ENCODE data around the gene EIF3K. TPM values are rescaled to one million over a fixed set of nuclear protein-coding genes. Genes with fewer than 3 reads are reported as not detected.

Gene EIF3K
- polyA plus RNA-seq, 2 of the 4 experiments (the other 2 are of a cell fraction) = 419 to 937 TPM

GRCh38 chr19:38569368-38569983, 49.5 kb upstream of the EIF3K start:
- ATAC-seq = no peak
- 53% methylated on average over 6 of the region's 6 CpGs for WGBS (ENCODE audit: missing lambda C conversion rate)
- Histone ChIP-seq H3K4me3 (no peak overlapping the region), H3K27ac (no peak overlapping the region), H3K4me1 (0 out of 3 replicates have a peak, but pooled peaks cover 3% of the 10 kb centered on the region), H3K9me3 (no peaks in the 10 kb centered on the region), H3K4me2 (no peak overlapping the region)
- ChIA-PET CTCF (interaction anchor here (0.8 to 2.6 kb wide), 12 partner anchors 12 to 392 kb away, joined by 3 to 18 read pairs (median 4); partner anchors contain the start of gene FAM98C), POLR2A (interaction anchor here (1.3 kb wide), 1 partner anchor 49 kb away, joined by 4 read pairs; the partner anchor contains the start of gene EIF3K)
- peak; percentile 56 for FAIRE-seq
- no peak for TF ChIP-seq EP300 (IDR thresholded peaks at IDR 0.05)
- 0 out of 2 replicates have a peak, but pooled peaks have one; percentile 8 for TF ChIP-seq SREBF2 (IDR thresholded peaks at IDR 0.05)
- peak in 1 of 2 experiments; percentile 59 for DNase-seq (ENCODE audit: low read depth in 1 of 2, low spot score in 1 of 2)

- FAIRE-seq (peak; percentile 67), DNase-seq (ENCODE audit: low read depth in 1 of 2, low spot score in 1 of 2) (no peak), ATAC-seq (peak; percentile 19 to 46; a peak in 3 of 6 replicates)
- no peak overlapping the region for H3K4me3 ChIP-seq
- H3K4me2 ChIP-seq = no peak overlapping the region
- H3K4me1 ChIP-seq = no peaks in the 10 kb centered on the region
- H3K27ac ChIP-seq = no peak overlapping the region
- ChIA-PET CTCF (interaction anchor here (0.6 to 2.1 kb wide), 6 partner anchors 11 to 404 kb away, joined by 3 to 6 read pairs (median 4); partner anchors contain the start of genes FAM98C and FBXO17), POLR2A (interaction anchor here (0.7 kb wide), 1 partner anchor 223 kb away, joined by 3 read pairs; no protein-coding TSS in a partner anchor)
- 73% methylated on average over 2 of the region's 2 CpGs for WGBS (ENCODE audit: missing lambda C conversion rate)
- no peaks in the 10 kb centered on the region for H3K9me3 ChIP-seq
- TF ChIP-seq BHLHE40 (IDR thresholded peaks at IDR 0.05; ENCODE audit: low read depth, low read length) = no peak
- no peak for TF ChIP-seq E2F6 (IDR thresholded peaks at IDR 0.05; ENCODE audit: borderline replicate concordance, low read depth)
- no peak for TF ChIP-seq NPAS2 (CRISPR knock-in tag; IDR thresholded peaks at IDR 0.05; ENCODE audit: borderline replicate concordance)
- TF ChIP-seq KDM5A (IDR thresholded peaks at IDR 0.05) = no peak
- no peak for TF ChIP-seq MAX (IDR thresholded peaks at IDR 0.05)
- no peak for TF ChIP-seq FOXS1 (CRISPR knock-in tag; IDR thresholded peaks at IDR 0.05)
- TF ChIP-seq HES2 (IDR thresholded peaks at IDR 0.05) = no peak
- no peak for TF ChIP-seq ATOH8 (CRISPR knock-in tag; IDR thresholded peaks at IDR 0.05; ENCODE audit: low read depth)
- no peak for TF ChIP-seq RNF2 (IDR thresholded peaks at IDR 0.05; ENCODE audit: borderline replicate concordance, low read depth)
These were observed 47.3 kb upstream of the EIF3K start for GRCh38 chr19:38571682-38572081.

GRCh38 chr19:38577826-38578225, 41.2 kb upstream of the EIF3K start:
- Histone ChIP-seq H3K4me3 (no peak overlapping the region), H3K4me1 (no peaks in the 10 kb centered on the region), H3K4me2 (no peak overlapping the region), H3K27ac (no peak overlapping the region), H3K9me3 (no peaks in the 10 kb centered on the region)
- FAIRE-seq (no peak), ATAC-seq (no peak), DNase-seq (ENCODE audit: low read depth in 1 of 2, low spot score in 1 of 2) (no peak)
- CTCF ChIA-PET = interaction anchor here (0.9 to 1.9 kb wide), 5 partner anchors 13 to 57 kb away, joined by 3 to 7 read pairs (median 5); no protein-coding TSS in a partner anchor
- TF ChIP-seq POLR2A (IDR thresholded peaks at IDR 0.05; ENCODE audit: low read length) (no peak), CTCF (IDR thresholded peaks at IDR 0.05) (no peak), FOSL2 (IDR thresholded peaks at IDR 0.05) (no peak), FOSL2 (CRISPR knock-in tag; IDR thresholded peaks at IDR 0.05) (no peak), MAX (IDR thresholded peaks at IDR 0.05) (no peak), CBX2 (IDR thresholded peaks at IDR 0.05; ENCODE audit: borderline replicate concordance, low read depth) (no peak), RARB (CRISPR knock-in tag; IDR thresholded peaks at IDR 0.05) (no peak), EHF (CRISPR knock-in tag; IDR thresholded peaks at IDR 0.05) (no peak), ZC3H11A (IDR thresholded peaks at IDR 0.05) (no peak), CEBPB (IDR thresholded peaks at IDR 0.05) (no peak), EHMT2 (IDR thresholded peaks at IDR 0.05; ENCODE audit: low read depth) (no peak), HOXA7 (CRISPR knock-in tag; IDR thresholded peaks at IDR 0.05) (no peak), RFX5 (IDR thresholded peaks at IDR 0.05) (no peak), MAZ (IDR thresholded peaks at IDR 0.05; ENCODE audit: borderline replicate concordance, low read depth, low read length) (no peak), ZFP36 (IDR thresholded peaks at IDR 0.05; ENCODE audit: borderline replicate concordance, partially characterized antibody) (no peak), HES2 (IDR thresholded peaks at IDR 0.05) (no peak)
- POLR2A ChIA-PET = no interaction called here
- WGBS (ENCODE audit: missing lambda C conversion rate) = 80% methylated on average over 11 of the region's 11 CpGs
